Measurements from ENCODE around the gene LEF1. TPM values are rescaled to one million over a fixed set of nuclear protein-coding genes. Genes with fewer than 3 reads are reported as not detected.

LEF1 gene
- polyA plus RNA-seq (2014; cell fraction: cytosol; rRNA removed): 18.9 and 25.0 TPM in 2 replicates
- 15.0 and 20.2 TPM in 2 replicates for polyA plus RNA-seq (2014; cell fraction: nucleus; rRNA removed)

GRCh38 chr4:108168671-108169523 is at the start of gene LEF1:
TSS of gene LEF1 (minus strand) at chr4:108168932. CDS start at chr4:108167767, 1,165 bp downstream.
- peak; percentile 67 for DNase-seq (ENCODE audit: low spot score)

GRCh38 chr4:108216510-108216909 is 47.8 kb upstream of the LEF1 start:
- no peak for DNase-seq (ENCODE audit: low spot score)

GRCh38 chr4:108215055-108215454 is 46.3 kb upstream of the LEF1 start:
- DNase-seq (ENCODE audit: low spot score): no peak

GRCh38 chr4:108213723-108214122 is 45.0 kb upstream of the LEF1 start:
- peak; percentile 3 for DNase-seq (ENCODE audit: low spot score)

- DNase-seq (ENCODE audit: low spot score): peak; percentile 17
Measured at GRCh38 chr4:108213308-108213707, 44.6 kb upstream of the LEF1 start.

GRCh38 chr4:108210989-108211835 is 42.5 kb upstream of the LEF1 start:
- no peak for DNase-seq (ENCODE audit: low spot score)

GRCh38 chr4:108209489-108209888 is 40.8 kb upstream of the LEF1 start:
- DNase-seq (ENCODE audit: low spot score): no peak

GRCh38 chr4:108205859-108206258 is 37.1 kb upstream of the LEF1 start:
- DNase-seq (ENCODE audit: low spot score): no peak

- no peak for DNase-seq (ENCODE audit: low spot score)
Measured at GRCh38 chr4:108204518-108204917, 35.8 kb upstream of the LEF1 start.

- DNase-seq (ENCODE audit: low spot score): no peak
Measured at GRCh38 chr4:108203377-108203776, 34.6 kb upstream of the LEF1 start.

- no peak for DNase-seq (ENCODE audit: low spot score)
Measured at GRCh38 chr4:108201774-108202173, 33.0 kb upstream of the LEF1 start.

GRCh38 chr4:108199881-108200280 is 31.1 kb upstream of the LEF1 start:
- no peak for DNase-seq (ENCODE audit: low spot score)

- DNase-seq (ENCODE audit: low spot score): no peak
Measured at GRCh38 chr4:108193886-108194672, 25.3 kb upstream of the LEF1 start.

GRCh38 chr4:108192935-108193334 is 24.2 kb upstream of the LEF1 start:
- DNase-seq (ENCODE audit: low spot score): no peak

GRCh38 chr4:108192056-108192455 is 23.3 kb upstream of the LEF1 start:
- DNase-seq (ENCODE audit: low spot score): no peak

GRCh38 chr4:108191269-108191914 is 22.7 kb upstream of the LEF1 start:
- no peak for DNase-seq (ENCODE audit: low spot score)

- DNase-seq (ENCODE audit: low spot score): no peak
Measured at GRCh38 chr4:108188770-108189169, 20.0 kb upstream of the LEF1 start.

GRCh38 chr4:108185252-108185651 is 16.5 kb upstream of the LEF1 start:
- DNase-seq (ENCODE audit: low spot score): no peak

GRCh38 chr4:108184453-108185049 is 15.8 kb upstream of the LEF1 start:
- DNase-seq (ENCODE audit: low spot score): no peak

- no peak for DNase-seq (ENCODE audit: low spot score)
Measured at GRCh38 chr4:108181704-108182103, 13.0 kb upstream of the LEF1 start.

- no peak for DNase-seq (ENCODE audit: low spot score)
Measured at GRCh38 chr4:108180513-108180912, 11.8 kb upstream of the LEF1 start.
